ENCODE data around the gene KRT77.
"Not testable (repeated sequence)": the region's sequence is repeated elsewhere in the genome, so short reads cannot be mapped to it uniquely, and the experiment has no call there.

The KRT77 gene

DNA sequence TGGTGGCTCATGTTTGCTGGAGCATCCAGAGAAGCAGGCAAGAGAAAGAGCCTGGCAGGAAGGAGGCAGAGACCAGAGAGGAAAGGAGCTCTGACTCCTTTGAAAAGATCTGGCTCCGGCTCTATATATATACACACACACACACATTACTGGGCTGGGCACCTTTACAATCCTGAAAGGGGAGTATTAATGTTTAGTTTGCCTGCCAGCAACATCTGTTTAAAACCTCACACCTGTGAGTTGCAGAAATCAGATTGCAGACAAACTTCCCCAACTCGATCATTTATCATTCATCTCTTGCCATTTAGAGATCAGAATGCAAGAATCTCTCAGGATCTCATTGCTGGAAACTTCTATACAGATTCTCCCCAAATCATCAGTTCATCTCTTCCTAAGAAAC lies at the start of gene KRT77:
TSS of gene KRT77 (minus strand) at position 101 of the 400 bp plus-strand sequence. CDS start at position 11, 90 bp downstream.
- Histone ChIP-seq H3K9me3 (ENCODE audit: severe bottlenecking) (no peaks in the 10 kb centered on the region), H3K27me3 (ENCODE audit: insufficient read depth, poor library complexity, severe bottlenecking) (no peaks in the 10 kb centered on the region), H3K4me1 (ENCODE audit: insufficient read depth, poor library complexity, severe bottlenecking) (no peaks in the 10 kb centered on the region), H3K36me3 (ENCODE audit: low read depth) (no peaks in the 10 kb centered on the region), H3K27ac (ENCODE audit: poor library complexity, severe bottlenecking) (no peak within 1 kb of the TSS), H3K4me3 (ENCODE audit: severe bottlenecking) (no peak within 1 kb of the TSS)
- TF ChIP-seq CTCF (IDR thresholded peaks at IDR 0.05; ENCODE audit: poor library complexity, severe bottlenecking), result no peak
- DNase-seq (ENCODE audit: low spot score) (no peak), ATAC-seq (ENCODE audit: low read depth) (no peak)

DNA sequence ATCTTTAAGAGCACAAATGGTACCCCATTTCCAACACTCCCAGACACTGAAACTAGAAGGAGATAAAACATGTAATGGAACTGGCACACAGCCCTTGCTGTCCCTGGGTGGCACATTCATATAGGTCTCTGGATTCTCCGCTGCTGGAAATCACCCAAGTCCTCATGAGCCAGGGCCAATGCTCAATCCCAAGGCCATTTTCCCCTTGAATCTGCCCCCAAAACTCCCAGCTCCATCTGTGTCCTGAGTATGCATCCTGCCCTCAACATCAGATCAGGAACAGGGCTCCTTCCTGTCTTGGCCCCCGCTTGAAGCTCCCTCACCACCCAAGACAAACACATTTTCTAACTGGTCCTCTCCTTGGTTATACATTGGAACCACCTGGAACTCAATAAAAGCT lies 49.2 kb upstream of the KRT77 start:
- Histone ChIP-seq H3K36me3 (ENCODE audit: low read depth) (no peaks in the 10 kb centered on the region), H3K4me1 (ENCODE audit: insufficient read depth, poor library complexity, severe bottlenecking) (no peaks in the 10 kb centered on the region), H3K4me3 (ENCODE audit: severe bottlenecking) (no peak overlapping the region), H3K27me3 (ENCODE audit: insufficient read depth, poor library complexity, severe bottlenecking) (no peaks in the 10 kb centered on the region), H3K9me3 (ENCODE audit: severe bottlenecking) (no peaks in the 10 kb centered on the region), H3K27ac (ENCODE audit: poor library complexity, severe bottlenecking) (no peak overlapping the region)
- DNase-seq (ENCODE audit: low spot score), result no peak
- ATAC-seq (ENCODE audit: low read depth), result no peak
- TF ChIP-seq CTCF (IDR thresholded peaks at IDR 0.05; ENCODE audit: poor library complexity, severe bottlenecking), result no peak

DNA sequence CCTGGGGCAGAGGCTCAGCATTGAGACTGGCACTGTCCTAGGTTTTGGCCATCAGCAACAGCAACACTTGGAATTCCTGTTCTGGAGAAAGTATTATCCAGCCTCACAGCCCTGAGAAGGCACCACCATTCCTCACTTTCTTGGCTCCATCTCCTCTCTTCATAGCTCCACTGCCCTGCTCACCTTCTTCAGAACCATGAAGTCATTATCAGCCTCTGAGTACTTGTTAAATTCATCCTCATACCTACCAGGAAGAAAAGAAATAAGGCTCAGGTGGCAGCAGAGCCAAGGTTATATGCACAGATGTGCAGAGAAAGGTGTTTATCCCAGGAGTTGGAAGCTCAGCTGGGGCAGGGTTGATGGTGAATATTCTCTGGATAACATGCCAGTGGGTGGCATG lies 48.5 kb upstream of the KRT77 start:
- TF ChIP-seq CTCF (IDR thresholded peaks at IDR 0.05; ENCODE audit: poor library complexity, severe bottlenecking), result no peak
- no peaks in the 10 kb centered on the region for H3K9me3 ChIP-seq (ENCODE audit: severe bottlenecking)
- no peaks in the 10 kb centered on the region for H3K36me3 ChIP-seq (ENCODE audit: low read depth)
- no peaks in the 10 kb centered on the region for H3K27me3 ChIP-seq (ENCODE audit: insufficient read depth, poor library complexity, severe bottlenecking)
- H3K4me1 ChIP-seq (ENCODE audit: insufficient read depth, poor library complexity, severe bottlenecking), result no peaks in the 10 kb centered on the region
- DNase-seq (ENCODE audit: low spot score) (no peak), ATAC-seq (ENCODE audit: low read depth) (no peak)
- no peak overlapping the region for H3K4me3 ChIP-seq (ENCODE audit: severe bottlenecking)
- H3K27ac ChIP-seq (ENCODE audit: poor library complexity, severe bottlenecking), result no peak overlapping the region

DNA sequence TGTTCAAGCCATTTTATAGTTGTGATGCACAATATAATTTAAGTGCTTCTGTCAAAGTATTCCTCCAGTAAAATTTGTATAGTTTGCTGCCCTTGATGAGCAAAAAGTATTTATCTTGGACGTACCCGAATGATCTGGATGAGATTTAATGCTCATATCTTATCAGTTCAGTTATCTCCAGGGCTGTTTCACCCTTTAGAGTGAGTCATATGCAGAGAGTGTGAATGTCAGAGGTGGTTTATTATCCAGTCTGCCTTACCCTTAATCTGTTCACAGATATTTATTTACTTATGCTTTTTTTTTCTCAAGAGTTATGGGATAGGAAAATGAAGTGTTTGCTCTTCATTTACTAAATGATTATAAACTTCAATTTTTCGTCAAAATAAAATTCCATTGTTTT lies 47.2 kb upstream of the KRT77 start:
- H3K9me3 ChIP-seq (ENCODE audit: severe bottlenecking); H3K4me1 ChIP-seq (ENCODE audit: insufficient read depth, poor library complexity, severe bottlenecking); H3K27me3 ChIP-seq (ENCODE audit: insufficient read depth, poor library complexity, severe bottlenecking); DNase-seq (ENCODE audit: low spot score); H3K27ac ChIP-seq (ENCODE audit: poor library complexity, severe bottlenecking); H3K4me3 ChIP-seq (ENCODE audit: severe bottlenecking); H3K36me3 ChIP-seq (ENCODE audit: low read depth); ATAC-seq (ENCODE audit: low read depth): not testable (repeated sequence)

DNA sequence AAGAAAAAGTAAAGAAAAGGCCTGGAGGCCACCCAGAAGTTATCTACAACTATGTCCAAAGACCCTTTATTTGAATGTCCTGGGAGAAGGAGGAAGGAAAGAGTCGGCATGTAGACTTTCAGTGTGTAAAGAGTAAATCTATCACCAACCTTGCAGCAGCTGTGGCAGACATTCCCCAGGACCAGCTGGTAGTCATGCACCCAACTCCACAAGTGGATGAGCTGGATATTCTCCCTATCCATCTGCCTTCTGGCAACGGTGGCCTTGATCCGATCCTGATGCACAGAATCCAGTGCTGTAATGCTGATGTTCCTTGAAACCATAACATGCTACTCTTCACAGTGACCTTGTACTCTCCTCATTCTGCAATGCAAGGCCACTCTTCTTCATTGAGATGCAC lies 46.5 kb upstream of the KRT77 start:
- no peaks in the 10 kb centered on the region for H3K4me1 ChIP-seq (ENCODE audit: insufficient read depth, poor library complexity, severe bottlenecking)
- no peaks in the 10 kb centered on the region for H3K27me3 ChIP-seq (ENCODE audit: insufficient read depth, poor library complexity, severe bottlenecking)
- H3K4me3 ChIP-seq (ENCODE audit: severe bottlenecking), result no peak overlapping the region
- DNase-seq (ENCODE audit: low spot score), result no peak
- ATAC-seq (ENCODE audit: low read depth), result no peak
- H3K9me3 ChIP-seq (ENCODE audit: severe bottlenecking), result no peaks in the 10 kb centered on the region
- H3K36me3 ChIP-seq (ENCODE audit: low read depth), result no peaks in the 10 kb centered on the region
- H3K27ac ChIP-seq (ENCODE audit: poor library complexity, severe bottlenecking), result no peak overlapping the region
- TF ChIP-seq CTCF (IDR thresholded peaks at IDR 0.05; ENCODE audit: poor library complexity, severe bottlenecking), result no peak
